ENCODE measurements around the gene MSRB2.

- TF ChIP-seq CTCF (conservative IDR thresholded peaks at IDR 0.05; ENCODE audit: low read depth, low read length) = no peak
- TF ChIP-seq MXI1 (IDR thresholded peaks at IDR 0.05; ENCODE audit: borderline replicate concordance, low read depth, low read length) = no peak
- no peak for TF ChIP-seq POLR2A (IDR thresholded peaks at IDR 0.05; ENCODE audit: low read depth, low read length)
- TF ChIP-seq MAZ (IDR thresholded peaks at IDR 0.05; ENCODE audit: borderline replicate concordance, low read depth, low read length) = no peak
- no peak for TF ChIP-seq NFE2L2 (IDR thresholded peaks at IDR 0.05; ENCODE audit: low read depth, low read length)
- TF ChIP-seq USF2 (IDR thresholded peaks at IDR 0.05; ENCODE audit: low read depth, low read length) = no peak
- TF ChIP-seq CEBPB (IDR thresholded peaks at IDR 0.05; ENCODE audit: low read depth, low read length) = no peak
- TF ChIP-seq MAFK (IDR thresholded peaks at IDR 0.05; ENCODE audit: low read depth, low read length) = no peak
- TF ChIP-seq ELK1 (IDR thresholded peaks at IDR 0.05; ENCODE audit: borderline replicate concordance, low read depth, low read length) = no peak
Measured at GRCh38 chr10:23110722-23111516, 15.5 kb downstream of the MSRB2 start.
